ENCODE measurements around the gene GLIPR2.
"Not testable (repeated sequence)": the region's sequence is repeated elsewhere in the genome, so short reads cannot be mapped to it uniquely, and the experiment has no call there.

The GLIPR2 gene

GRCh38 chr9:36177571-36177970 lies 41.0 kb downstream of the GLIPR2 start (continued):
- TF ChIP-seq ZSCAN16 (tag by site-specific recombination; IDR thresholded peaks at IDR 0.05), result no peak

DNA sequence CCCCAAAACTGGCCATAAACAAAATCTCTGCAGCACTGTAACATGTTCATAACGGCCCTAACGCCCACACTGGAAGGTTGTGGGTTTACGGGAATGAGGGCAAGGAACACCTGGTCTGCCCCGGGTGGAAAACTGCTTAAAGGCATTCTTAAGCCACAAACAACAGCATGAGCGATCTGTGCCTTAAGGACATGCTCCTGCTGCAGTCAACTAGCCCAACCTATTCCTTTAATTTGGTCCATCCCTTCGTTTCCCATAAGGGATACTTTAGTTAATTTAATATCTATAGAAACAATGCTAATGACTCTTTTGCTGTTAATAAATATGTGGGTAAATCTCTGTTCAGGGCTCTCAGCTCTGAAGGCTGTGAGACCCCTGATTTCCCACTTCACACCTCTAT lies 43.7 kb downstream of the GLIPR2 start:
- H3K36me3 ChIP-seq (ENCODE audit: control insufficient read depth in 2 of 2, insufficient read depth in 1 of 2, low read length in 2 of 2); H3K9me3 ChIP-seq (ENCODE audit: control insufficient read depth, insufficient read depth, low read depth, low read length); H3K27ac ChIP-seq (ENCODE audit: extremely low read depth, low read depth, low read length); H3K4me1 ChIP-seq (ENCODE audit: control insufficient read depth, insufficient read depth, low read length); CTCF ChIA-PET; H3K4me3 ChIP-seq (ENCODE audit: low read depth, low read length); POLR2A ChIA-PET: not testable (repeated sequence)

GRCh38 chr9:36187414-36187813 lies 50.9 kb downstream of the GLIPR2 start:
- Histone ChIP-seq H3K27ac (ENCODE audit: extremely low read depth, low read depth, low read length) (no peak overlapping the region), H3K36me3 (ENCODE audit: control insufficient read depth in 2 of 2, insufficient read depth in 1 of 2, low read length in 2 of 2) (no peaks in the 10 kb centered on the region), H3K9me3 (ENCODE audit: control insufficient read depth, insufficient read depth, low read depth, low read length) (no peaks in the 10 kb centered on the region), H3K4me3 (ENCODE audit: low read depth, low read length) (no peak overlapping the region), H3K4me1 (ENCODE audit: control insufficient read depth, insufficient read depth, low read length) (no peaks in the 10 kb centered on the region)
- TF ChIP-seq ZNF335 (tag by site-specific recombination; conservative IDR thresholded peaks at IDR 0.05) (0 out of 2 replicates have a peak, but pooled peaks have one; percentile 1), HOXD13 (CRISPR knock-in tag; IDR thresholded peaks at IDR 0.05; ENCODE audit: borderline replicate concordance) (no peak)
- ChIA-PET CTCF (interaction anchor here (1.0 to 1.1 kb wide), 3 partner anchors 18 to 84 kb away, joined by 3 read pairs; no protein-coding TSS in a partner anchor), POLR2A (no interaction called here)

DNA sequence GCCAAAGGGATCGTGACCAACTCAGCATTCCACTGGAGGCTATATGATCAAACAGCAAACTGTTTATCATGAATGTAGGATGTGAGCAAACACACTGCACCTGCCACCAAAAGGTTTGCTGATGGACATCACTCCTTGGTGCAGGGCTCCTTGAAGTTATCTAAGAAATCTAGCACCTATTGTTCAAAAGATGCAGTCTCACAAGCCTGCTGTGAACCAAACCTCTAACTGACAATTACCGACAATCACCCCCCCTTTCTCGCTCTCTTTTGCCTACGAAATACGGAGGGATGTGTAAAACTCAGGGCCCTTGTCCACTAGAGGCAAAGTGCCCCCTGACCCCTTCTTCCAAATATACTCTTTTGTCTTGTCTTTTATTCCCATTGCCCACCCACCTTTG lies 51.7 kb downstream of the GLIPR2 start:
- H3K9me3 ChIP-seq (ENCODE audit: control insufficient read depth, insufficient read depth, low read depth, low read length), result no peaks in the 10 kb centered on the region
- H3K27ac ChIP-seq (ENCODE audit: extremely low read depth, low read depth, low read length), result no peak overlapping the region
- 0 out of 2 replicates have a peak, but pooled peaks cover 3% of the 10 kb centered on the region for H3K4me1 ChIP-seq (ENCODE audit: control insufficient read depth, insufficient read depth, low read length)
- peaks cover 0 to 5% of the 10 kb centered on the region in 2 experiments; a peak in 1 of 3 replicates for H3K36me3 ChIP-seq (ENCODE audit: control insufficient read depth in 2 of 2, insufficient read depth in 1 of 2, low read length in 2 of 2)
- ChIA-PET CTCF (interaction anchor here (1.0 to 3.1 kb wide), 5 partner anchors 47 to 219 kb away, joined by 3 to 17 read pairs (median 7); no protein-coding TSS in a partner anchor), POLR2A (interaction anchor here (1.4 kb wide), 1 partner anchor 21 kb away, joined by 3 read pairs; no protein-coding TSS in a partner anchor)
- no peak overlapping the region for H3K4me3 ChIP-seq (ENCODE audit: low read depth, low read length)
- no peak for TF ChIP-seq SETDB1 (IDR thresholded peaks at IDR 0.05; ENCODE audit: insufficient read length, low read length)
- no peak for TF ChIP-seq HOXC10 (CRISPR knock-in tag; IDR thresholded peaks at IDR 0.05)

GRCh38 chr9:36189976-36190375 lies 53.4 kb downstream of the GLIPR2 start:
- peaks cover 0 to 16% of the 10 kb centered on the region in 2 experiments; a peak in 1 of 3 replicates for H3K36me3 ChIP-seq (ENCODE audit: control insufficient read depth in 2 of 2, insufficient read depth in 1 of 2, low read length in 2 of 2)
- H3K4me3 ChIP-seq (ENCODE audit: low read depth, low read length), result peak overlapping the region; percentile 93
- H3K4me1 ChIP-seq (ENCODE audit: control insufficient read depth, insufficient read depth, low read length), result 0 out of 2 replicates have a peak, but pooled peaks cover 6% of the 10 kb centered on the region
- ChIA-PET CTCF (interaction anchor here (0.6 to 3.6 kb wide), 30 partner anchors 8 to 752 kb away, joined by 3 to 28 read pairs (median 4); partner anchors contain the start of gene OR2S2), POLR2A (interaction anchor here (0.6 to 2.6 kb wide), 52 partner anchors 8 to 427 kb away, joined by 3 to 30 read pairs (median 4); partner anchors contain the start of genes CCIN, GLIPR2, GNE and HINT2)
- H3K27ac ChIP-seq (ENCODE audit: extremely low read depth, low read depth, low read length), result no peak overlapping the region
- no peaks in the 10 kb centered on the region for H3K9me3 ChIP-seq (ENCODE audit: control insufficient read depth, insufficient read depth, low read depth, low read length)
- TF ChIP-seq ZNF426 (tag by site-specific recombination; IDR thresholded peaks at IDR 0.05) (no peak), PRDM4 (tag by site-specific recombination; IDR thresholded peaks at IDR 0.05) (no peak), ZNF184 (tag by site-specific recombination; IDR thresholded peaks at IDR 0.05) (no peak), ZNF394 (tag by site-specific recombination; IDR thresholded peaks at IDR 0.05; ENCODE audit: borderline replicate concordance) (no peak), ZNF626 (tag by site-specific recombination; IDR thresholded peaks at IDR 0.05) (no peak), GLI4 (tag by site-specific recombination; IDR thresholded peaks at IDR 0.05) (no peak), GLIS2 (tag by site-specific recombination; IDR thresholded peaks at IDR 0.05) (no peak), YY1 (tag by site-specific recombination; IDR thresholded peaks at IDR 0.05) (no peak), ZNF561 (tag by site-specific recombination; IDR thresholded peaks at IDR 0.05; ENCODE audit: borderline replicate concordance) (no peak), ZNF473 (tag by site-specific recombination; IDR thresholded peaks at IDR 0.05) (no peak), ZNF292 (tag by site-specific recombination; IDR thresholded peaks at IDR 0.05; ENCODE audit: borderline replicate concordance, low read depth) (no peak), ZBTB7A (tag by site-specific recombination; IDR thresholded peaks at IDR 0.05; ENCODE audit: low read depth) (no peak)
- TF ChIP-seq, protein P1, sequence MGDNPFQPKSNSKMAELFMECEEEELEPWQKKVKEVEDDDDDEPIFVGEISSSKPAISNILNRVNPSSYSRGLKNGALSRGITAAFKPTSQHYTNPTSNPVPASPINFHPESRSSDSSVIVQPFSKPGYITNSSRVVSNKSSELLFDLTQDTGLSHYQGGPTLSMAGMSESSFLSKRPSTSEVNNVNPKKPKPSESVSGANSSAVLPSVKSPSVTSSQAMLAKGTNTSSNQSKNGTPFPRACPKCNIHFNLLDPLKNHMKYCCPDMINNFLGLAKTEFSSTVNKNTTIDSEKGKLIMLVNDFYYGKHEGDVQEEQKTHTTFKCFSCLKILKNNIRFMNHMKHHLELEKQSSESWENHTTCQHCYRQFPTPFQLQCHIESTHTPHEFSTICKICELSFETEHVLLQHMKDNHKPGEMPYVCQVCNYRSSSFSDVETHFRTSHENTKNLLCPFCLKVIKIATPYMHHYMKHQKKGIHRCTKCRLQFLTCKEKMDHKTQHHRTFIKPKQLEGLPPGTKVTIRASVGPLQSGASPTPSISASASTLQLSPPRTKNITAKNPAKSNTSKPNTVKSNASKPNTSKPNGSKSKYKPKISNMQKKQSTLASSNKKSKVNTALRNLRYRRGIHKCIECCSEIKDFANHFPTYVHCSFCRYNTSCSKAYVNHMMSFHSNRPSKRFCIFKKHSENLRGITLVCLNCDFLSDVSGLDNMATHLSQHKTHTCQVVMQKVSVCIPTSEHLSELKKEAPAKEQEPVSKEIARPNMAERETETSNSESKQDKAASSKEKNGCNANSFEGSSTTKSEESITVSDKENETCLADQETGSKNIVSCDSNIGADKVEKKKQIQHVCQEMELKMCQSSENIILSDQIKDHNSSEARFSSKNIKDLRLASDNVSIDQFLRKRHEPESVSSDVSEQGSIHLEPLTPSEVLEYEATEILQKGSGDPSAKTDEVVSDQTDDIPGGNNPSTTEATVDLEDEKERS (tag by site-specific recombination; IDR thresholded peaks at IDR 0.05), result no peak

Data from HEK293 (cell line).